ENCODE results near the gene ARHGAP23.

Gene ARHGAP23

GRCh38 chr17:38430316-38430715, 2.1 kb downstream of the ARHGAP23 start:
- no peak for TF ChIP-seq CTCF (conservative IDR thresholded peaks at IDR 0.05; ENCODE audit: low read depth, low read length)
- Histone ChIP-seq H3K79me2 (ENCODE audit: insufficient read depth, low read depth) (no peaks in the 10 kb centered on the region; the same call in 1 of the 2 replicates), H2AFZ (ENCODE audit: low read depth) (no peak overlapping the region), H3K4me2 (no peak overlapping the region), H3K27ac (no peak overlapping the region; the same call in 1 of the 2 replicates), H3K27me3 (ENCODE audit: insufficient read depth, low read depth) (no peaks in the 10 kb centered on the region), H3K36me3 (ENCODE audit: insufficient read depth) (no peaks in the 10 kb centered on the region), H3K4me3 (IDR thresholded peaks at IDR 0.05; ENCODE audit: insufficient read depth, low read depth, low read length) (no peak overlapping the region), H3K9ac (no peak overlapping the region), H4K20me1 (ENCODE audit: insufficient read depth) (no peaks in the 10 kb centered on the region), H3K4me1 (ENCODE audit: low read depth, poor library complexity, severe bottlenecking) (peaks cover 31% of the 10 kb centered on the region)

- no peak for TF ChIP-seq CTCF (conservative IDR thresholded peaks at IDR 0.05; ENCODE audit: low read depth, low read length)
- H3K9ac ChIP-seq = no peak overlapping the region
- no peaks in the 10 kb centered on the region for H3K36me3 ChIP-seq (ENCODE audit: insufficient read depth)
- no peaks in the 10 kb centered on the region for H4K20me1 ChIP-seq (ENCODE audit: insufficient read depth)
- no peak overlapping the region for H2AFZ ChIP-seq (ENCODE audit: low read depth)
- no peaks in the 10 kb centered on the region; the same call in 1 of the 2 replicates for H3K79me2 ChIP-seq (ENCODE audit: insufficient read depth, low read depth)
- H3K27ac ChIP-seq = no peak overlapping the region; the same call in 1 of the 2 replicates
- H3K4me1 ChIP-seq (ENCODE audit: low read depth, poor library complexity, severe bottlenecking) = peaks cover 31% of the 10 kb centered on the region
- H3K27me3 ChIP-seq (ENCODE audit: insufficient read depth, low read depth) = no peaks in the 10 kb centered on the region
- no peak overlapping the region for H3K4me2 ChIP-seq
- no peak overlapping the region for H3K4me3 ChIP-seq (IDR thresholded peaks at IDR 0.05; ENCODE audit: insufficient read depth, low read depth, low read length)
Observed at GRCh38 chr17:38430822-38431221, 2.6 kb downstream of the ARHGAP23 start.

GRCh38 chr17:38431346-38432145, 3.3 kb downstream of the ARHGAP23 start:
- Histone ChIP-seq H3K27ac (no peak overlapping the region; the same call in 1 of the 2 replicates), H2AFZ (ENCODE audit: low read depth) (no peak overlapping the region), H4K20me1 (ENCODE audit: insufficient read depth) (no peaks in the 10 kb centered on the region), H3K27me3 (ENCODE audit: insufficient read depth, low read depth) (no peaks in the 10 kb centered on the region), H3K4me1 (ENCODE audit: low read depth, poor library complexity, severe bottlenecking) (peaks cover 24% of the 10 kb centered on the region), H3K36me3 (ENCODE audit: insufficient read depth) (no peaks in the 10 kb centered on the region), H3K4me2 (no peak overlapping the region), H3K79me2 (ENCODE audit: insufficient read depth, low read depth) (no peaks in the 10 kb centered on the region; the same call in 1 of the 2 replicates), H3K4me3 (IDR thresholded peaks at IDR 0.05; ENCODE audit: insufficient read depth, low read depth, low read length) (no peak overlapping the region), H3K9ac (no peak overlapping the region)
- TF ChIP-seq CTCF (conservative IDR thresholded peaks at IDR 0.05; ENCODE audit: low read depth, low read length) = no peak

- H3K27me3 ChIP-seq (ENCODE audit: insufficient read depth, low read depth) = no peaks in the 10 kb centered on the region
- H3K79me2 ChIP-seq (ENCODE audit: insufficient read depth, low read depth) = no peaks in the 10 kb centered on the region; the same call in 1 of the 2 replicates
- H3K27ac ChIP-seq = no peak overlapping the region
- no peak overlapping the region for H2AFZ ChIP-seq (ENCODE audit: low read depth)
- H3K9ac ChIP-seq = no peak overlapping the region
- H3K4me3 ChIP-seq (IDR thresholded peaks at IDR 0.05; ENCODE audit: insufficient read depth, low read depth, low read length) = no peak overlapping the region
- H4K20me1 ChIP-seq (ENCODE audit: insufficient read depth) = no peaks in the 10 kb centered on the region
- no peaks in the 10 kb centered on the region for H3K36me3 ChIP-seq (ENCODE audit: insufficient read depth)
- TF ChIP-seq CTCF (conservative IDR thresholded peaks at IDR 0.05; ENCODE audit: low read depth, low read length) = no peak
- no peak overlapping the region for H3K4me2 ChIP-seq
- H3K4me1 ChIP-seq (ENCODE audit: low read depth, poor library complexity, severe bottlenecking) = peaks cover 10% of the 10 kb centered on the region
Observed at GRCh38 chr17:38434178-38434665, 6.0 kb downstream of the ARHGAP23 start.
